PC-3 (cell line): ENCODE results near the gene C20orf141.

Source experiments
- CTCF ChIP-seq: fragments of 300-600 bp; sonication (generic); conservative IDR thresholded peaks from 2 replicates; pipeline ENCODE4 v1.5.1; 2017; ENCODE audit warnings: antibody characterized with exemption, low read depth, mild to moderate bottlenecking, low read length
- EZH2 ChIP-seq: fragments of 300-600 bp; sonication (generic); IDR thresholded peaks from one replicate; pipeline ENCODE4 v1.6.1; 2017; ENCODE audit warnings: antibody characterized with exemption, mild to moderate bottlenecking, low read length; ENCODE audit not compliant: unreplicated experiment

- TF ChIP-seq EZH2 (no peak), CTCF (no peak)
Measured at GRCh38 chr20:2799688-2800520, 14.9 kb upstream of the C20orf141 start.
